ENCODE data around the gene FAM111A.

GRCh38 chr11:59117774-59118173, 24.9 kb upstream of the FAM111A start:
- TF ChIP-seq POLR2A (IDR thresholded peaks at IDR 0.05; ENCODE audit: low read depth, low read length) (no peak), FOS (IDR thresholded peaks at IDR 0.05; ENCODE audit: borderline replicate concordance, insufficient read depth, low read length) (no peak), CTCF (IDR thresholded peaks at IDR 0.05; ENCODE audit: extremely low read depth in 1 of 2, insufficient read depth in 1 of 2, low read depth in 1 of 2, low read length in 2 of 2) (no peak), EZH2 (IDR thresholded peaks at IDR 0.05; ENCODE audit: borderline replicate concordance, low read depth, low read length, severe bottlenecking) (no peak), POLR2AphosphoS5 (IDR thresholded peaks at IDR 0.05; ENCODE audit: insufficient read depth, low read depth, low read length) (no peak), MYC (IDR thresholded peaks at IDR 0.05; ENCODE audit: low read depth, low read length) (no peak), JUN (IDR thresholded peaks at IDR 0.05; ENCODE audit: borderline replicate concordance, insufficient read depth, insufficient read length, low read depth) (no peak)

Measured in endothelial cell of umbilical vein (primary cell).